ENCODE results near the gene ENAH.
"Not testable (repeated sequence)": the region's sequence is repeated elsewhere in the genome, so short reads cannot be mapped to it uniquely, and the experiment has no call there.

Gene ENAH

DNA sequence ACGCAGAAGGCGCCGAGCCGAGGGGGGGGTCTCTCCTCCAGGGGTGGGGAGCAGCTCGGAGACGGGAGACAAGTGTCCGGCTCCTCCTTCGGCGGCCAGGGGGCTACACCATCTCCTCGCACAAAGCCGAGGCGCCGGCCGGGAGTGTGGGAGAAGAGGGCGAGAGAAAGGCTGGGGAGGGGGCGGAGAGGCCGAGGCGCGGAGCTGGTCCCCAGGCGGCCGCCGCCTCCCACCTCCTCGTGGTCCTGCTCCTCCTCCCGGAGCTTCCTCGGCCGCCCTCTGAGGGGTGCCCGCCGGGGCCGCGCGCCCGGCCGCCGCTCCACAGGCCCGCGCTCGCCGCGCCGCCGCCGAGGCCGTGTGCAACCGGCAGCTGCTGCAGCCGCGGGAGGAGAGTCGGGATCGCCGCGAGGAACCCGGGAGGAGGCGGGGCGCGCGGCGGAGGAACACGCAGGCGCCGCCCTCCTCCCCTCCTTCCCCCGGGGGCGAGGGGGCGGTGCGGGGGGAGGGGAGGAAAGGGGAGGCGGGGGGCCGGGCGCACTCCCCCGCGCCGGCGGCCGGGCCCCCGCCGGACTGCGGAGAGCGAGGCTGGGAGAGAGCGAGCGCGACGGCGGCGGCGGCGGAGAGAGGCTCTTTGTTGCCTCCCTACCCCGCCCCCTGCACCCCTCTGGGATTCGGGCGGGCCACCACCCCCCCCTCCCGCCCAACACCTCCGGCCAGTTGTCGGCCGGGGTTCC is at the start of gene ENAH:
Gene ENAH (minus strand): TSS at position 395 of the 734 bp plus-strand sequence. CDS start 433 bp downstream, outside the sequence.
- DNase-seq (ENCODE audit: insufficient read length, low spot score) = peak; percentile 61
- TF ChIP-seq POLR2A (IDR thresholded peaks at IDR 0.05; ENCODE audit: low read depth, low read length) = peak; percentile 95
- no peak for FAIRE-seq

DNA sequence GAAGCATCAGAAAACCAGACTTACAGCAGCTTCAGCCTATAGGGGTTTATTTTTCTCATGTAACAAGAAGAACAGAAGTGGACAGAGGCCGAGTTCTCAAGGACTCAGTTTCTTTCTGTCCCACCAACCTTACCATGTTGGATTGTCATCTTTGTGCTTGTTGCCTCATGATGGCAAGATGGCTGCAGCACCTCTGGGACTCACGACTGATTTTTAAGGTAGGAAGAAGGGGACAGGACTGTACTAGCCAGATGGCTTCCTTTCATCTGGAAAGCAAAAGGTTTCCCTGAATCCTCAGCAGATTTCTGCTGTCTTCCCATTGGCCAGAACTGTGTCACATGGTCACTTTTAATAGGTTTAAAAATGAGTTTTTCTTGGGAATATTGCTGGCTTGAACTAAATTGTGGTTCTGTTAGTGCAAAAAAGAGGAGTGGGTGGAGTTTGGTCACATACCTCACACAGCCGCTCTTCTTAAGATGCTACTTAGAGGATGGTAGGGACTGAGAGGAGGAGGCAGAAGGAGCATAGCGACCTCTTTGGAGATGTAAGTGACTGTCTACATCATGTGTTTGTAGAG is 48.1 kb upstream of the ENAH start:
- DNase-seq (ENCODE audit: insufficient read length, low spot score) (no peak), FAIRE-seq (no peak)
- no peak for TF ChIP-seq POLR2A (IDR thresholded peaks at IDR 0.05; ENCODE audit: low read depth, low read length)

DNA sequence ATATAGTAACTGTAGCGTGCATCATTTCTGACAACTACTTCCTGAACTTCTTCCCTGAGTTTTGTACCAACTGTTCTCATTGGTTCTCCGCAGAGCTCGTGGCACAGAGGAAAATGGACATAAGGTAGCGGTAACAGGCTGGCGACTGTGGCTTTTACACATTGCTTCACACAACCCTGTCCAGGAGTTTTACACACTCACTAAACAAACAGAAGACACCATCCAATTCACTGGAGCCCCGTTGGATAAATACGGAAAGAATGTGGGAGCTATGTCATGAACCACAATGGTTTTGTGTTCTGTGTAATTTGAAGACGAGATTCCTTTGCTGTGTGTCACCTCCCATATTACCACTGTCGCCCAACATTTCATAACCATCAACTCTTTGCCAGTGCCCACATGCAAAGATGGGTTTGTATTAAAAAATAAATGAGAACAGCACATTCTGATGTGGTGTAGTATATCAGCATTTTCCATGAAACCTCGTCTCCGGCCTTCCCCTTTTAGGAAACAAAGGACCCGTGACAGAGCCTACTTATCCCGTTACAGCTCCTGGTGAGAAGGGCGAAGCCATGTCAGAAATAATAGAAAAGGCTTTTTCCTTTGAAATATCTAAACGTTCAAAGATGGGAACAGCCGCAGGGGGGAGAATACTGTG is 47.4 kb upstream of the ENAH start:
- DNase-seq (ENCODE audit: insufficient read length, low spot score) = peak; percentile 47
- TF ChIP-seq POLR2A (IDR thresholded peaks at IDR 0.05; ENCODE audit: low read depth, low read length) = no peak
- FAIRE-seq = peak; percentile 86

DNA sequence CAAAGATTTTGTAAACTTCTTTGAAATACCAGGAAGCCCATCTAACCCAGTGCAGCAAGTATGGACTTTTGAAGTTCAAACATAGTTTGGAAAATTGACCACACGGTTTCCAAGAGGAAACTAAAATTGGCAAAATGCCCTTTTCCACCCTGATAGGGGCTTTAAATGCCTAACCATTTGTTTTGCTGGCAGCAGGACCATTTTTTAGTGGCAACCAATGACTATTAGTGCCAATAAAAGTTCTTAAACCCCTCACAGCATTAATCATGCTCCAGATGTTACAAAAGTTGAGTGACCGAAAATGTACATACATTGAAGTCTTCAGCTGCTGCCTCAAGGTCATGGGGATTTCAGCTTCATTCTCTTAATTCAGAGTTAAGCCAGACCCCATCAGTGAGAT is 46.4 kb upstream of the ENAH start:
- FAIRE-seq (no peak), DNase-seq (ENCODE audit: insufficient read length, low spot score) (no peak)
- TF ChIP-seq POLR2A (IDR thresholded peaks at IDR 0.05; ENCODE audit: low read depth, low read length) = no peak

DNA sequence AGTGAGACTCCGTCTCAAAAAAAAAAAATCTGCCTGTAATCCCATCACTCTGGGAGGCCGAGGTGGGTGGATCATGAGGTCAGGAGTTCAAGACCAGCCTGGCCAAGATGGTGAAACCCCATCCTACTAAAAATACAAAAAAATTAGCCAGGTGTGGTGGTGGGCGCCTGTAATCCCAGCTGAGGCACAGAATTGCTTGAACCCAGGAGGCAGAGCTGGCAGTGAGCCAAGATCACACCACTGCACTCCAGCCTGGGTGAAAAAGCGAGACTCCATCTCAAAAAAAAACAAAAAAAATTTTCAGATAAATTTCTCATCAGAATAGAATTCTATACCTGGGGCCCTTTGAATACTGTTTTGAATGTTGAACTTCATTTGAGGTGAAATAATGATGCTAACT is 45.3 kb upstream of the ENAH start:
- FAIRE-seq; DNase-seq (ENCODE audit: insufficient read length, low spot score): not testable (repeated sequence)

DNA sequence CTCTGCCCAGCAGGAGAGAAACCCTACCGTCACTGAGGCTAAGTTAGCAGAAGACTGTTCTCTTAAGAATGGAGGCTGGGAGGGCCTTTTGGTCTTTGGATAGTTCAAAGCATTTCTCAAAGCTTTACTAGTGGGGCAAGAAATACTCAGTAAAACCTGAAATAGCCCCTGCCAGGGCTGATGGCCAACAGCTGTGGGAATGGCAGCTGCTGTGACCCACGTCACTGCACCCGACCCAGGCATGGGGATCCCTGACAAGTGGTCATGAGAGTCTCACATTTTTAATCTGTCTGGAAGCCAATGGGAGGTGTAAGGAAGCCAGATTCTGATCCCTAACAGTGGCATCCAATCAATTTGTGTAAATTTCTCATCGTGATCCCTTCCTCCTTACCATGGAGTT is 44.5 kb upstream of the ENAH start:
- no peak for FAIRE-seq
- no peak for TF ChIP-seq POLR2A (IDR thresholded peaks at IDR 0.05; ENCODE audit: low read depth, low read length)

DNA sequence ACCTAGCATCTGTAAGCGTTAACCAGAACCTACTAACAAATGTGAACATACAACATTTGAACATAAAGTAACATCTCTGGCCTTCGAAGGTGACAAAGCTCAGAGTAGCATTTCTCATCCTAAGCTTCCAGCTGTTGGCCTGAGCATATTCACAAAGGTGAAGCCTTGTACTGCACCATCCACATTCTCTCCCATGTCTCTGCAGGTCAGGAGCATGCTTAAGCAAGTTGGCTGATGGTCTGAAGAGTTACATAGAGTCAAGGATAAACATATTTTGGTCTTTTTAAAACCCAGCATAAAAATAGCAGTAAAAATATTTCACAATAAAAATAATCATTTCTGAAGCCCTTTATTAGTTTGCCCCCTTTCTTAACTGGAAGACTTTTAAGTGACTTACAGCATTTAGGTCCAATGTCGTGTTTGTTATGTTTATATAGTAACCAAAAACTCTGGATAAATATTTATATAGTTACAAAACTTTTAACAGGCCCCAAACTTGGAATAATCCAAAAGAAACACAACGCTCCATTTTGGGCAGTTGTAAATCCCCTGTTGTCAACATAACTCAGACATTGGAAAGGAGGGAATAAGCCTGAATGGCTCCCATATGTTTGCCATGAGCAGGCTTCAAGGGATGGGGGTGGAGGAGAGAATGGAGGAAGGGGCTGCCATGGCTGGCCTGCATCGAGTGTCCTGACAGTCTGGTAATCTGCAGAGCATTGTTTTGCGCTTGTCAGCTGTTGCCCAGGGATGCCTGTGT is 42.8 kb upstream of the ENAH start:
- DNase-seq (ENCODE audit: insufficient read length, low spot score) (no peak), FAIRE-seq (no peak)
- no peak for TF ChIP-seq POLR2A (IDR thresholded peaks at IDR 0.05; ENCODE audit: low read depth, low read length)

More for the DNA sequence above, 44.5 kb upstream of the ENAH start:
- DNase-seq (ENCODE audit: insufficient read length, low spot score) = no peak

DNA sequence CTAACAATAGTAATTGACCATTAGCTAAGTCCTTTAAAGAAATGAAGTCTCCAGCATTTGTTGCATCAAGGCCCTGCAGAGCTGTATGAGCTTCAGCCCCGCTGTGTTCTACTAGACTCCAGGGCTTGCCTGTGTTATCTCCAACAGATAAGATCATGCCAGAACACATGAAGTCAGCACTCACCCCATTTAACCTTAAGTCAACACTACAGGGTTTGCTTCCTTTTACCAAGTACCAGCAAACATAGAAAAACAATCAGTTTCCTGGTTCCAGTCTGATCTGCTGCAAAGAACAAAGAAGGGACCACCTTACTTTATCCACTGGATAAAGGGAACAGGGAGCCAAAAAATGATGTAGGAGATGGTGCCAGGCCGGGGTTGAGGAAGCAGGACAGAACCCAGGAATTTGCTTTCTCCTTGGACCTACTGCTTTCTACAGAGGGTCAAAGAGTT is 41.3 kb upstream of the ENAH start:
- DNase-seq (ENCODE audit: insufficient read length, low spot score) (no peak), FAIRE-seq (no peak)

DNA sequence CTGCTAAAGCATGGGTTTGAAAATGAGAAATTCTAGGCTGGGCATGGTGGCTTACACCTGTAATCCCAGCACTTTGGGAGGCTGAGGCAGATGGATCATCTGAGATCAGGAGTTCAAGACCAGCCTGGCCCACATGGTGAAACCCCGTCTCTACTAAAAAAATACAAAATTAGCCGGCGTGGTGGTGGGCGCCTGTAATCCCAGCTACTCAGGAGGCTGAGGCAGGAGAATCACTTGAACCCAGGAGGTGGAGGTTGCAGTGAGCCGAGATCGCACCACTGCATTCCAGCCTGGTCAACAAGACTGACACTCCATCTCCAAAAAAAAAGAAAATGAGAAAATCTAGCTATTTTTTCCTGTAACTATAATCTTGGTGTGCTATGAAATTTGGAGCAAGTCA is 40.8 kb upstream of the ENAH start:
- FAIRE-seq; DNase-seq (ENCODE audit: insufficient read length, low spot score): not testable (repeated sequence)

More for the DNA sequence above, 41.3 kb upstream of the ENAH start:
- TF ChIP-seq POLR2A (IDR thresholded peaks at IDR 0.05; ENCODE audit: low read depth, low read length) = no peak

DNA sequence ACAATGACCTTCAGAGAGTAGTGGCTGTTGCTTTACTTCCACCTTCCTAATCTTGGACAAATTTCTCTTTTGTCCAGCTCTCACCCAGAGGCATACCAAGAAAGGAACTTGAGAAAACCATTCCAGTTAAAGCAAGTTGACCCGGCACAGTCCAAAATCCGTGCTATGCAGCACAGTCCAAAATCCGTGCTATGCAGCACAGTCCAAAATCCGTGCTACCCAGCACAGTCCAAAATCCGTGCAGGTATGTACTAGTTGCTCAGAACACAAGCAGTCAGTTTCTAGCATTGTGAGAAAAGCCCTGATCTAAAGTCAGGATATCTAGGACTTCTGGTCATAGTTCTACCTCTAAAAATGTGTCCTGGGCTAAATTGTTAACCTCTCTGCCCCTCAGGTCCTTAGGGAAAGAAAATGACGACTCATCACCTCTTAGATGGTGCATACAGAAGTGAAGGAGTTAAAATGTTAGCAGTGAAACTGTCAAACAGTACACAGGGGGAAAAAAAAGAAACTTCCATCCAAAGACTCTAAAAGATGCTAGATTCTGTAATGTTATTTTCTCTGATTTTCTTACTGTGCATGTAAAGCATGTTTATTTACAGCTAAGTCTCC is 40.3 kb upstream of the ENAH start:
- TF ChIP-seq POLR2A (IDR thresholded peaks at IDR 0.05; ENCODE audit: low read depth, low read length) = no peak
- DNase-seq (ENCODE audit: insufficient read length, low spot score) (no peak), FAIRE-seq (no peak)

DNA sequence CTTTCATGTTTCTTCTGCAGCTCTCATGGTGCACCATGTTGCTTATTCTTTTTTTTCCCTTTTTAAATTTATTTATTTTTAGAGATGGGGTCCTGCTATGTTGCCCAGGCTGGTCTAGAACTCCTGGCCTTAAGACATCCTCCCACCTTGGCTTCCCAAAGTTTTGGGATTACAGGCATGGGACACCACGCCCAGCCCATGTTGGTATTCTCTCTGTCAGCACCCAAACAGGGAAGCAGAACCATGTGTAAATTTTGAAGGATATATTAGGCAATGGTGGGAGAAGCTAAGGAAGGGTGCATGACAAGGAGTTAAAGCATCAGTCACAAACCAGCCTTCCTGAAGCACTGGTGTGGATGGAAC is 39.6 kb upstream of the ENAH start:
- no peak for DNase-seq (ENCODE audit: insufficient read length, low spot score)
- no peak for FAIRE-seq

DNA sequence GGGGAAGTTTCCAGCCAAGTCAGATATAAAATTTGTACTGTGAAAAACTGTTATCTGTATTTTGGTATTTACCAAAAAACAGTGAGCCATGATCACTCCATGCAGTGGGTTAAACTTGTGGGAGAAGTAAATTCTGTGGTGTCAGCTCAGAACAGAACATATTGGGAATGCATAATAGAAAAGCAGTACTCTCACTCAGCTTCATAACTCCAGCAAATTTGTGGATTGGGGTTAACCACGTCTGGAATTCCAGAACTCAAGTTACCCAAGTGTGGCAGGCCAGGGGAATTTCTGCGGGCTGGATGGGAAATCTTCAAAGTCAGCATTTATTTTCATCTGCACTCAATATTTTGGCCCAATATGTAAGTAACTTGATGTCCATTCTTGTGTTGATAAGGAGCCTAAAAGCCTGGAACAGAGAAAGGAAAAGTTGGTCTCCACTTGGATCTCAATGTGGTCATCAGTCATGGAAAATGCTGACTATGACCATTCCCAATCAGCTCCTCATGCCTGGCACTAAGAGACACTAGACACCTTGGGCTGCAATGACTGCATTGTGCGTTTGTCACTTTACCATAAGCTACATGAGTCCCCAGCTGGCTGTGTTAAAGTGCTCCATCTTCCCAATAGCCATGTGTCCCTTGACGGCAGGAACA is 39.1 kb upstream of the ENAH start:
- TF ChIP-seq POLR2A (IDR thresholded peaks at IDR 0.05; ENCODE audit: low read depth, low read length) = no peak
- FAIRE-seq (no peak), DNase-seq (ENCODE audit: insufficient read length, low spot score) (no peak)

More for the DNA sequence above, 39.6 kb upstream of the ENAH start:
- no peak for TF ChIP-seq POLR2A (IDR thresholded peaks at IDR 0.05; ENCODE audit: low read depth, low read length)

DNA sequence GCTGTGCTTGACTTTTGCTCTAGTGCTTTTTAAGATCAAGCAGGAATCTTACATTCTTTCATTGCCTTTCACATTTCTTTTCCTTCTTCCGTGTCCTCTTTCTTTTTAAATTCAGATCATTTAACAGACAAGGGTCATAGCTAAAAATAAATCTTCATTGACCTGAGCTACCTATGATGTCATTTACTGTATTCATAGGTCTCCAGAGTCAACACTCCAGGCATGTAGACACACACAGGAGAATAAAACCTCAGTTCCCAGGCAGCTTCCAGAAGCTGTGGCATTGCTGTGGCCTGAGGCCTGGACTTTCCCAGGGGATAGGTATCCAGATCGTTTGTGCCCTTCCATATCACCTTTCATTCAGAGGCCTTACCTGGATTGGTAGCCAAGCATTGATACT is 38.5 kb upstream of the ENAH start:
- DNase-seq (ENCODE audit: insufficient read length, low spot score) (no peak), FAIRE-seq (no peak)
- no peak for TF ChIP-seq POLR2A (IDR thresholded peaks at IDR 0.05; ENCODE audit: low read depth, low read length)

Measured in H54 (cell line).